ENCODE data around the gene PSMC3. TPM values are rescaled to one million over a fixed set of nuclear protein-coding genes. Genes with fewer than 3 reads are reported as not detected.

The PSMC3 gene
- total and polyA plus RNA-seq, 9 of the 15 experiments (the other 6 are each of a cell fraction or from before 2014, with no cell fraction given) = 44.3 to 324 (median 240) TPM

DNA sequence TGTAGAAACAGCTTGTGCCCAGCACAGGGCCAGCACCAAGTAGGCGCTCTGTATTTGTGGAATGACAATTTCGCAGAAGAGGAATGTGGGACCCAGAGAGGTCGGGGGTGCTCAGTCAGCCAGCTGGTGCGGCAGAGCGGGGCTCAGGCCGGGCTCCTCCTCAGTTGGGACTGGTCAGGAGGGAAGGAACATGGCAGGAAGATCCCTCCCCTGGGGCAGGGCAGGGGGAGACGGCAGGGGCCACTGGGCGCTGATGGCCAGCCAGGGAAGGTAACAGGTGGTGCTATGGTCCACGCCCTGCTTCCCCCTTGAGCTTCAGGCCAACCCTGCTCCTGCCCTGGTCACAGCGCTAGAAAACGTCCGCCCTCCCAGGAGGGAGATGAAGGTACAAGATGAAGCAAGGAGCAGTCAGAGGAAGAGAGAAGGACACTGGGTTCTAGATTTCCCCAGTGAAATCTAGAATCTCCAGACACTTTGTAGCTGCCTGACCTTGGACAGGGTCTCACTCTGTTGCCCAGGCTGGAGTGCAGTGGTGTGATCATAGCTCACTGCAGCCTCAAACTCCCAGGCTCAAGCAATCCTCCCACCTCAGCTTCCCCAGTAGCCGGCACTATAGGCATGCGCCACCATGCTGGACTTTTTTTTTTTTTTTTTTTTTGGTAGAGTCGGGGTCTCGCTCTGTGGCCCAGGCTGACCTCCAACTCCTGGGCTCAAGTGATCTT lies 34.4 kb downstream of the PSMC3 start:
- H3K9me3 ChIP-seq (replicated peaks; ENCODE audit: control insufficient read depth, insufficient read depth, low read depth, low read length) = no peaks in the 10 kb centered on the region
- ATAC-seq = no peak
- no peaks in the 10 kb centered on the region for H3K27me3 ChIP-seq (ENCODE audit: control insufficient read depth in 2 of 2, insufficient read depth in 2 of 2, low read length in 2 of 2)
- POLR2A ChIA-PET = interaction anchor here (0.5 to 1.2 kb wide), 5 partner anchors 9 to 448 kb away, joined by 3 to 7 read pairs (median 4); partner anchors contain the start of gene SPI1
- H3K9ac ChIP-seq (ENCODE audit: insufficient read depth in 1 of 2, low read depth in 2 of 2, low read length in 2 of 2) = peak overlapping the region in 1 of 2 experiments; percentile 84; a peak in 3 of 4 replicates
- FAIRE-seq = no peak
- no peaks in the 10 kb centered on the region for H4K20me1 ChIP-seq (replicated peaks; ENCODE audit: control insufficient read depth, insufficient read depth, low read length)
- H3K36me3 ChIP-seq (ENCODE audit: control insufficient read depth, insufficient read depth, low read length) = no peaks in the 10 kb centered on the region
- H3K79me2 ChIP-seq (ENCODE audit: control insufficient read depth, insufficient read depth, low read length) = no peaks in the 10 kb centered on the region
- no peaks in the 10 kb centered on the region for H3K9me1 ChIP-seq (ENCODE audit: control insufficient read depth, insufficient read depth, low read length)
- peak overlapping the region; percentile 50; the same call in 2 of the 3 replicates for H3K27ac ChIP-seq (ENCODE audit: extremely low read depth, low read depth, low read length)
- TF ChIP-seq ZNF121 (CRISPR knock-in tag; conservative IDR thresholded peaks at IDR 0.05) (peak; percentile 90), IRF2 (CRISPR knock-in tag; IDR thresholded peaks at IDR 0.05) (no peak), BCOR (IDR thresholded peaks at IDR 0.05) (0 out of 2 replicates have a peak, but pooled peaks have one; percentile 20), ZNF143 (CRISPR knock-in tag; IDR thresholded peaks at IDR 0.05) (no peak), KAT2B (IDR thresholded peaks at IDR 0.05; ENCODE audit: low read depth, low read length) (no peak), ZNF830 (CRISPR knock-in tag; IDR thresholded peaks at IDR 0.05) (no peak)
- TF ChIP-seq, protein P1, sequence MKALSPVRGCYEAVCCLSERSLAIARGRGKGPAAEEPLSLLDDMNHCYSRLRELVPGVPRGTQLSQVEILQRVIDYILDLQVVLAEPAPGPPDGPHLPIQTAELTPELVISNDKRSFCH (CRISPR knock-in tag; IDR thresholded peaks at IDR 0.05) = no peak
- TF ChIP-seq, protein P1 (tag; IDR thresholded peaks at IDR 0.05) = no peak
- 78% methylated on average over 13 of the region's 16 CpGs for WGBS (ENCODE audit: insufficient coverage, low coverage, missing lambda C conversion rate)
- intact Hi-C loops (cut with micrococcal nuclease) (no loop called here), in situ Hi-C loops (cut with MboI) (no loop called here)
- H3K4me2 ChIP-seq (ENCODE audit: insufficient read depth, low read length) = no peak overlapping the region
- no TSS peak for BruUV-seq (replicated peaks)
- H3K4me3 ChIP-seq = no peak overlapping the region
- H3K4me1 ChIP-seq (replicated peaks in 1 of 2; ENCODE audit: control insufficient read depth in 2 of 2, insufficient read depth in 2 of 2, low read length in 2 of 2) = peaks cover 40 to 73% of the 10 kb centered on the region in 2 experiments
- peak in 1 of 4 experiments; percentile 11 for DNase-seq (ENCODE audit: extremely low read depth in 1 of 4, low spot score in 3 of 4)
- H2AFZ ChIP-seq (ENCODE audit: low read depth, low read length) = peak overlapping the region; percentile 82
- CTCF ChIA-PET (ENCODE audit: low intra/inter-chr PET ratio) = no interaction called here
